OCI-LY3 (cell line): ENCODE data around the gene BEND2.

Experiments used
- CTCF ChIP-seq: fragments of 200-600, 300-600 bp; sonication (generic); IDR thresholded peaks from 2 replicates; pipeline ENCODE4 v1.5.1; 2014; ENCODE audit warnings: antibody characterized with exemption, low read length, low read depth
- EZH2phosphoT487 ChIP-seq: fragments of 200-600 bp; shearing (Covaris generic); IDR thresholded peaks from 2 replicates; pipeline ENCODE4 v1.6.1; 2018; ENCODE audit warnings: antibody characterized with exemption, mixed run types, low read depth

GRCh38 chrX:18160369-18160768 is 60.3 kb downstream of the BEND2 start:
- no peak for TF ChIP-seq CTCF
- TF ChIP-seq EZH2phosphoT487 = no peak
